HEK293 (cell line): ENCODE measurements around the gene ABHD4.

ENCODE experiments used
- GLIS1 ChIP-seq: fragments of 450-650 bp; formaldehyde crosslinking; IDR thresholded peaks from 2 replicates; pipeline ENCODE4 v1.5.1; 2016; ENCODE audit warnings: missing biosample characterization, missing genetic modification characterization
- HOXC10 ChIP-seq: sonication (generic); formaldehyde crosslinking; IDR thresholded peaks from 2 replicates; pipeline ENCODE4 v1.8.1; 2023; ENCODE audit warnings: mild to moderate bottlenecking, missing genetic modification reagents
- HOXD13 ChIP-seq: sonication (generic); formaldehyde crosslinking; IDR thresholded peaks from 2 replicates; pipeline ENCODE4 v1.8.0; 2022; ENCODE audit warnings: missing genetic modification reagents, borderline replicate concordance
- KLF9 ChIP-seq: fragments of 450-650 bp; formaldehyde crosslinking; IDR thresholded peaks from 2 replicates; pipeline ENCODE4 v1.5.1; 2016; ENCODE audit warnings: missing biosample characterization, missing genetic modification characterization, low read depth
- PBX3 ChIP-seq: sonication (generic); formaldehyde crosslinking; IDR thresholded peaks from 2 replicates; pipeline ENCODE4 v1.8.1; 2022; ENCODE audit warnings: mild to moderate bottlenecking, moderate library complexity, missing genetic modification reagents
- PRDM4 ChIP-seq: fragments of 450-650 bp; formaldehyde crosslinking; IDR thresholded peaks from 2 replicates; pipeline ENCODE4 v1.5.1; 2017; ENCODE audit warnings: missing biosample characterization, missing genetic modification characterization
- SP2 ChIP-seq: fragments of 450-650 bp; formaldehyde crosslinking; IDR thresholded peaks from 2 replicates; pipeline ENCODE4 v1.5.1; 2016; ENCODE audit warnings: missing biosample characterization, missing genetic modification characterization
- TSHZ1 ChIP-seq: fragments of 450-650 bp; formaldehyde crosslinking; IDR thresholded peaks from 2 replicates; pipeline ENCODE4 v1.5.1; 2016; ENCODE audit warnings: missing biosample characterization, missing genetic modification characterization, borderline replicate concordance
- YY1 ChIP-seq: fragments of 450-650 bp; formaldehyde crosslinking; IDR thresholded peaks from 2 replicates; pipeline ENCODE4 v1.5.1; 2018; ENCODE audit warnings: missing biosample characterization, missing genetic modification characterization
- ZNF175 ChIP-seq: fragments of 450-650 bp; formaldehyde crosslinking; IDR thresholded peaks from 2 replicates; pipeline ENCODE4 v1.5.1; 2016; ENCODE audit warnings: missing biosample characterization, missing genetic modification characterization
- ZNF221 ChIP-seq: fragments of 450-650 bp; formaldehyde crosslinking; IDR thresholded peaks from 2 replicates; pipeline ENCODE4 v1.5.1; 2017; ENCODE audit warnings: missing biosample characterization, missing genetic modification characterization, borderline replicate concordance
- ZNF292 ChIP-seq: fragments of 450-650 bp; formaldehyde crosslinking; IDR thresholded peaks from 2 replicates; pipeline ENCODE4 v1.5.1; 2016; ENCODE audit warnings: low read depth, missing biosample characterization, missing genetic modification characterization, borderline replicate concordance
- ZNF302 ChIP-seq: fragments of 450-650 bp; formaldehyde crosslinking; IDR thresholded peaks from 2 replicates; pipeline ENCODE4 v1.5.1; 2016; ENCODE audit warnings: missing biosample characterization, missing genetic modification characterization, low read depth
- ZNF311 ChIP-seq: fragments of 450-650 bp; formaldehyde crosslinking; IDR thresholded peaks from 2 replicates; pipeline ENCODE4 v1.5.1; 2017; ENCODE audit warnings: missing biosample characterization, missing genetic modification characterization, borderline replicate concordance
- ZNF354C ChIP-seq: fragments of 450-650 bp; formaldehyde crosslinking; IDR thresholded peaks from 2 replicates; pipeline ENCODE4 v1.5.1; 2016; ENCODE audit warnings: missing biosample characterization, missing genetic modification characterization, low read depth, borderline replicate concordance
- ZNF473 ChIP-seq: fragments of 450-650 bp; formaldehyde crosslinking; IDR thresholded peaks from 2 replicates; pipeline ENCODE4 v1.5.1; 2017; ENCODE audit warnings: missing biosample characterization, missing genetic modification characterization
- ZNF544 ChIP-seq: fragments of 450-650 bp; formaldehyde crosslinking; IDR thresholded peaks from 2 replicates; pipeline ENCODE4 v1.5.0; 2017; ENCODE audit warnings: missing biosample characterization, missing genetic modification characterization
- ZNF639 ChIP-seq: fragments of 450-650 bp; formaldehyde crosslinking; IDR thresholded peaks from 2 replicates; pipeline ENCODE4 v1.5.1; 2016; ENCODE audit warnings: missing biosample characterization, missing genetic modification characterization
- ZNF791 ChIP-seq: fragments of 450-650 bp; formaldehyde crosslinking; IDR thresholded peaks from 2 replicates; pipeline ENCODE4 v1.5.1; 2016; ENCODE audit warnings: missing biosample characterization, missing genetic modification characterization
- TF ChIP-seq, protein P1 (sequence below): fragments of 450-650 bp; formaldehyde crosslinking; IDR thresholded peaks from 2 replicates; pipeline ENCODE4 v1.5.1; 2016; ENCODE audit warnings: missing biosample characterization, missing genetic modification characterization
- TF ChIP-seq, protein P2 (sequence below): fragments of 450-650 bp; formaldehyde crosslinking; IDR thresholded peaks from 2 replicates; pipeline ENCODE4 v1.5.1; 2016; ENCODE audit warnings: missing biosample characterization, missing genetic modification characterization
- TF ChIP-seq, protein P3 (sequence below): fragments of 450-650 bp; formaldehyde crosslinking; IDR thresholded peaks from 2 replicates; pipeline ENCODE4 v1.5.1; 2016; ENCODE audit warnings: missing biosample characterization, missing genetic modification characterization

Gene ABHD4

GRCh38 chr14:22589096-22589839, 8.8 kb upstream of the ABHD4 start, which contains the start of gene DAD1 (continued):
- TF ChIP-seq, protein P1, sequence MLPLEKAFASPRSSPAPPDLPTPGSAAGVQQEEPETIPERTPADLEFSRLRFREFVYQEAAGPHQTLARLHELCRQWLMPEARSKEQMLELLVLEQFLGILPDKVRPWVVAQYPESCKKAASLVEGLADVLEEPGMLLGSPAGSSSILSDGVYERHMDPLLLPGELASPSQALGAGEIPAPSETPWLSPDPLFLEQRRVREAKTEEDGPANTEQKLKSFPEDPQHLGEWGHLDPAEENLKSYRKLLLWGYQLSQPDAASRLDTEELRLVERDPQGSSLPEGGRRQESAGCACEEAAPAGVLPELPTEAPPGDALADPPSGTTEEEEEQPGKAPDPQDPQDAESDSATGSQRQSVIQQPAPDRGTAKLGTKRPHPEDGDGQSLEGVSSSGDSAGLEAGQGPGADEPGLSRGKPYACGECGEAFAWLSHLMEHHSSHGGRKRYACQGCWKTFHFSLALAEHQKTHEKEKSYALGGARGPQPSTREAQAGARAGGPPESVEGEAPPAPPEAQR (tag by site-specific recombination), result no peak
- TF ChIP-seq PRDM4 (tag by site-specific recombination), result no peak
- TF ChIP-seq SP2 (tag by site-specific recombination), result peak; percentile 82
- no peak for TF ChIP-seq ZNF221 (tag by site-specific recombination)
- no peak for TF ChIP-seq ZNF311 (tag by site-specific recombination)
- TF ChIP-seq ZNF544 (tag by site-specific recombination), result no peak
- TF ChIP-seq TSHZ1 (tag by site-specific recombination), result no peak
- no peak for TF ChIP-seq ZNF354C (tag by site-specific recombination)
- TF ChIP-seq ZNF473 (tag by site-specific recombination), result no peak
- no peak for TF ChIP-seq PBX3 (CRISPR knock-in tag)
- TF ChIP-seq ZNF639 (tag by site-specific recombination), result no peak
- no peak for TF ChIP-seq ZNF302 (tag by site-specific recombination)
- no peak for TF ChIP-seq ZNF292 (tag by site-specific recombination)
- no peak for TF ChIP-seq HOXD13 (CRISPR knock-in tag)
- TF ChIP-seq, protein P2, sequence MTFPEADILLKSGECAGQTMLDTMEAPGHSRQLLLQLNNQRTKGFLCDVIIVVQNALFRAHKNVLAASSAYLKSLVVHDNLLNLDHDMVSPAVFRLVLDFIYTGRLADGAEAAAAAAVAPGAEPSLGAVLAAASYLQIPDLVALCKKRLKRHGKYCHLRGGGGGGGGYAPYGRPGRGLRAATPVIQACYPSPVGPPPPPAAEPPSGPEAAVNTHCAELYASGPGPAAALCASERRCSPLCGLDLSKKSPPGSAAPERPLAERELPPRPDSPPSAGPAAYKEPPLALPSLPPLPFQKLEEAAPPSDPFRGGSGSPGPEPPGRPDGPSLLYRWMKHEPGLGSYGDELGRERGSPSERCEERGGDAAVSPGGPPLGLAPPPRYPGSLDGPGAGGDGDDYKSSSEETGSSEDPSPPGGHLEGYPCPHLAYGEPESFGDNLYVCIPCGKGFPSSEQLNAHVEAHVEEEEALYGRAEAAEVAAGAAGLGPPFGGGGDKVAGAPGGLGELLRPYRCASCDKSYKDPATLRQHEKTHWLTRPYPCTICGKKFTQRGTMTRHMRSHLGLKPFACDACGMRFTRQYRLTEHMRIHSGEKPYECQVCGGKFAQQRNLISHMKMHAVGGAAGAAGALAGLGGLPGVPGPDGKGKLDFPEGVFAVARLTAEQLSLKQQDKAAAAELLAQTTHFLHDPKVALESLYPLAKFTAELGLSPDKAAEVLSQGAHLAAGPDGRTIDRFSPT, result no peak
- TF ChIP-seq YY1 (tag by site-specific recombination), result no peak
- TF ChIP-seq HOXC10 (CRISPR knock-in tag), result no peak
- TF ChIP-seq ZNF175 (tag by site-specific recombination), result no peak
- TF ChIP-seq, protein P3, sequence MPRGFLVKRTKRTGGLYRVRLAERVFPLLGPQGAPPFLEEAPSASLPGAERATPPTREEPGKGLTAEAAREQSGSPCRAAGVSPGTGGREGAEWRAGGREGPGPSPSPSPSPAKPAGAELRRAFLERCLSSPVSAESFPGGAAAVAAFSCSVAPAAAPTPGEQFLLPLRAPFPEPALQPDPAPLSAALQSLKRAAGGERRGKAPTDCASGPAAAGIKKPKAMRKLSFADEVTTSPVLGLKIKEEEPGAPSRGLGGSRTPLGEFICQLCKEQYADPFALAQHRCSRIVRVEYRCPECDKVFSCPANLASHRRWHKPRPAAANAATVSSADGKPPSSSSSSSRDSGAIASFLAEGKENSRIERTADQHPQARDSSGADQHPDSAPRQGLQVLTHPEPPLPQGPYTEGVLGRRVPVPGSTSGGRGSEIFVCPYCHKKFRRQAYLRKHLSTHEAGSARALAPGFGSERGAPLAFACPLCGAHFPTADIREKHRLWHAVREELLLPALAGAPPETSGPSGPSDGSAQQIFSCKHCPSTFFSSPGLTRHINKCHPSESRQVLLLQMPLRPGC (tag by site-specific recombination), result no peak
- peak; percentile 85 for TF ChIP-seq KLF9 (tag by site-specific recombination)
- no peak for TF ChIP-seq ZNF791 (tag by site-specific recombination)
- peak; percentile 26; the same call in 1 of the 2 replicates for TF ChIP-seq GLIS1 (tag by site-specific recombination)
